WI38 (cell line): ENCODE data around the gene ZNF678.

Experiments used
- H3K4me3 ChIP-seq: 2 replicates; pipeline ENCODE4 v1.5.1; 2011; ENCODE audit warnings: low read depth, mild to moderate bottlenecking, control low read depth, low read length
- TF ChIP-seq, protein P1 (sequence below): IDR thresholded peaks from 2 replicates; pipeline ENCODE4 v1.5.1; 2012; ENCODE audit warnings: low read depth, mild to moderate bottlenecking, control low read depth, low read length

The ZNF678 gene

DNA sequence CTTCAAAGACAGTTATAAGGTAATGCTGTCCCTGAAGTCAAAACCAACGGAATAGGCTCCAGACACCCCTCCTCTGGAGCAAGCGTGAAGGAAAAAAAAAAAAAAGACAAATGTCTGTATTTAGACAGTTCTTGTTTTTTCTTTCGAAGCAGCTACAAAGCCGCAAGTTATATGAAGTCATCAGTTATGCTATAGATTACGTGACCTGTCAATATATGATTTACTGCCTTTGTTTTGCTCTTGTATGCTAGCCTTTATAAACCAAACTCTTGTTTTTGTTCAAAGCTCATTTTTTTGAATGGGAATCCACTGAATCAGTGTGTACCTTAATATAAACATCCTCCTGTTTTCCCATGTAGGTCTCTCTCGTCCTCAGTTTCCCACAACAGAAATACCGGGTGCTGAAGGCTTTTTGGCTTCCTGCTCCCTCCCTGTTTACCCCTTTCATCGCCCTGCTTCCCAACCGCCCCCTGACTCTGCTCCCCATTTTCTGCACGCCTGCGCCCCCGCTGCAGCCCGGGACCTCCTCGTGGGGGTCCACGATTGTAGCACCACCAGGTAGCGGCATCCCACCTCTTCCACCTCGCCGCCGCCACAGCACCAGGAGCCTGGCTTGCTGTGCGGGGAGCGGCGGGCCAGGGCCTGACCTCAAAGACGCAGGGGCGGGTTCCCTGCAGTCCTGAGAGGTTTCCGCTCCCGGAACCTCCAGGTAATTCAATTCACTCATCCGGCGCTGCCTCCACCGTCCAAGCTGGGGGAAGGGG lies 5.2 kb upstream of the ZNF678 start:
- TF ChIP-seq, protein P1, sequence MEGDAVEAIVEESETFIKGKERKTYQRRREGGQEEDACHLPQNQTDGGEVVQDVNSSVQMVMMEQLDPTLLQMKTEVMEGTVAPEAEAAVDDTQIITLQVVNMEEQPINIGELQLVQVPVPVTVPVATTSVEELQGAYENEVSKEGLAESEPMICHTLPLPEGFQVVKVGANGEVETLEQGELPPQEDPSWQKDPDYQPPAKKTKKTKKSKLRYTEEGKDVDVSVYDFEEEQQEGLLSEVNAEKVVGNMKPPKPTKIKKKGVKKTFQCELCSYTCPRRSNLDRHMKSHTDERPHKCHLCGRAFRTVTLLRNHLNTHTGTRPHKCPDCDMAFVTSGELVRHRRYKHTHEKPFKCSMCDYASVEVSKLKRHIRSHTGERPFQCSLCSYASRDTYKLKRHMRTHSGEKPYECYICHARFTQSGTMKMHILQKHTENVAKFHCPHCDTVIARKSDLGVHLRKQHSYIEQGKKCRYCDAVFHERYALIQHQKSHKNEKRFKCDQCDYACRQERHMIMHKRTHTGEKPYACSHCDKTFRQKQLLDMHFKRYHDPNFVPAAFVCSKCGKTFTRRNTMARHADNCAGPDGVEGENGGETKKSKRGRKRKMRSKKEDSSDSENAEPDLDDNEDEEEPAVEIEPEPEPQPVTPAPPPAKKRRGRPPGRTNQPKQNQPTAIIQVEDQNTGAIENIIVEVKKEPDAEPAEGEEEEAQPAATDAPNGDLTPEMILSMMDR: no peak
- no peak overlapping the region for H3K4me3 ChIP-seq

DNA sequence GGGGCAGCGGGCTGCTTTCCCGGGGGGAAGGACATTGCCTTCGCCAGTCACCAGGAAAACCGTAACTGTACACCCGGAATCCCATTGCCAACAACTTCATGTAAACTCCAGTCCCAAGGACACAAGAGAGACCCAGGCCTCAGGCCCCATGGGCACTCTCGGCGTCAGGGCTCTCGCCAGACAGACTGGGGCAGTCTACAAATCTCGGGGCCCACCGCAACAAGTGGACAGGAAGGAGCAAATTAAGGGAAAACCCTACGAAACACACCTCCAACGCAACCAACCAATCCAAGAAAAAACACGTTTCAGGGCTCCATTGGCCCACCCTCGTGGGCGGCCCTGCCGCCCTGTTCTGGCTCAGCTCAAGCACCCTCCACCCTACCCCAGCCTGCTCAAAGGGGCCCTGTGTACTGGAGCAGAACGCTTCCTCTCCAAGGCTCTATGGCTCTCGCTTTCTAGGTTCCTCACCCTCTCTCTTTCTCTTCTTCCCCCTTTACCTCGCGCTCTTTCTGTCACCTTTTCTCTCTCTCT lies 4.6 kb upstream of the ZNF678 start:
- TF ChIP-seq, protein P1: no peak
- H3K4me3 ChIP-seq: no peak overlapping the region

DNA sequence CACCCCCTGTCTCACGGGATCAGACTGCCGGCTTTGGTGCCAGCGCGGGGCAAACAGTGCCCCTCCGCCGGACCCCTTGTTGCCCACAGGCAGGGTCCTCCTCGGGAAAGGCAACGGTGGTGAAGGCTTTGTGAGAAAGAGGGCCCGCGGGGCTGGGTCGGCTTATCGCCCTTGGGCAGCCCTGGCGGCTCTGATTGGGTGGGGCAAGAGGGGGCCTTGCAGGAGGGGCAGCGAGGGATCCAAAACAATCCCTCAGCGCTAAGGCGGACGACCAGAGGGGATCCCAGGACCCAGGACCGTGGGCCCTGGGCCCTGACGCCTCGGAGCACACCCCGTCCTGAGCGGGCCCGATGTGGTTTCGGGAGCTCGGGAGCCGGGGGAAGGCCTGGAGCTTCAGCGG lies 3.9 kb upstream of the ZNF678 start:
- TF ChIP-seq, protein P1: no peak
- H3K4me3 ChIP-seq: no peak overlapping the region

DNA sequence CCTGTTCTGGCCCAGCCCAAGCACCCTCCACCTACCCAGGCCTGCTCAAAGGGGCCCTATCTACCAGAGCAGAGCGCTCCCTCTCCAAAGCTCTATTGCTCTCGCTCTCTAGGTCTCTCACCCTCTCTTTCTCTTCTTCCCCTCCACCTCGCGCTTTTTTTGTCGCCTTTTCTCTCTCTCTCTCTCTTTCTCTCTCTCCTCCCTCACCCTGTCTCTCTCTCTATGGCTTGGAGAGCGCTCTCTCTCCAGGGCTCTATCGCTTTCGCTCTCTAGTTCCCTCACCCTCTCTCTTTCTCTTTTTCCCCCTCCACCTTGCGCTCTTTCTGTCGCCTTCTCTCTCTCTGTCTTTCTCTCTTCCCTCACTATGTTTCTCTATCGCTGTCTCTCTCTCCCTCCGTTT lies 3.4 kb upstream of the ZNF678 start:
- no peak overlapping the region for H3K4me3 ChIP-seq
- TF ChIP-seq, protein P1: no peak

DNA sequence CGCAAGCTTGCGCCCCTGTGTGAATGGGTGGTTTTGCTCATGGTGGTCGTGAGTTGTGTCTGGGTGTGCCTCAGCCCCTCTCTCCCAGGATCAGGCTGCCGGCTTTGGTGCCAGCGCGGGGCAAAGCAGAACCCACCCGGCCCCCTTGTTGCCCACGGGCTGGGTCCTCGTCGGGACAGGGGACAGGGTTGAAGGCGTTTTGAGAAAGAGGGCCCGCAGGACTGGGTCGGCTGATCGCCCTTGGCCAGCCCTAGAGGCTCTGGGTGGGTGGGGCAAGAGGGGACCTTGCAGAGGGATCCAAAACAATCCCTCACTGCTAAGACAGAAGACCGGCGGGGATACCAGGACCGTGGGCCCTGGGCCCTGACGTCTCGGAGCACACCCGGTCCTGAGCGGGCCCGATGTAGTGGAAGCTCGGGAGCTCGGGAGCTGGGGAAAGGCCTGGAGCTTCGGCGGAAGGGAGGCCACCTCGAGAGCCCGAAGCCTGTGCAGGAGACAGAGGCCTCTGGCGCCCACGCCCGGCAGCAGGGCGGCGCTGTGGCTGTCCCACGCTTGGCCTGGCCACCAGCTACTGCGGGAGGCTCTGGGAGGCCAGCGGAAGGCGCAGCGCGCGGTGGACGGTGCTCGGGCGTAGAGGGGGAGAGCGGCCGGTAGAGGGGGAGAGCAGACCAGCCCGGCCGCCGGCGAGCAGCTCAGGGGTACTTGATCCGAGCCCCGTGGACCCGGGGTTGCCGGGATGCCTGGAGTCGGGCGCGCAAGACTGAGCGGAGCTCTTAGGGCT lies 2.8 kb upstream of the ZNF678 start:
- TF ChIP-seq, protein P1: no peak
- no peak overlapping the region for H3K4me3 ChIP-seq

DNA sequence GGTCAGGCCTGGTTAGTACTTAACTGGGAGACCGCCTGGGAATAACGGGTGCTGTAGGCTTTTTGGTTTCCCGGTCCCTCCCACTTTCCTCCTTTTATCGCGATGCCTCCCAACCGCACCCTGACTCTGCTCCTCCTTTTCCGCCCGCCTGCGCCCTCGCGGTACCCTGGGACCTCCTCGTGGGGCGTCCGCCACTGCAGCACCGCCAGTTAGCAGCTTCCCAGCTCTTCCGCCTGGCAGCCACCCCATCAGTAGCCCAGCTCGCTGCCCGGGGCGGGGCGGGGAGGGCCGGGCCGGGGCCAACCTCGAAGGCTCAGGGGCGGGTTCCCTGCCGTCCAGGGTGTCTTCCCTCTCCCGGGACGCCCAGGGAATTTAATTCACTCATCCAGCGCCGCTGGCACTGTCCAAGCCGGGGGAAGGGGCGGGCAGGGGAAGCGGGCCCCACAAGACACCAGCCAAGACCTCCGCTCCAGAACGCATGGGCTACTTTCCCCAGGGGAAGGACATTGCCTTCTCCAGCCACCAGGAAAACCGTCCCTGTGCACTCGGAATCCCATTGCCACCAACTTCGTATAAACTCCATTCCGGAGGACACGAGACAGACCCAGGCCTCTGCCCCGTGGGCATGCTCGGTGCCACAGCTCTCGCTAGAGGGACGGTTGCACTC lies 2.0 kb upstream of the ZNF678 start:
- H3K4me3 ChIP-seq: no peak overlapping the region
- TF ChIP-seq, protein P1: no peak

DNA sequence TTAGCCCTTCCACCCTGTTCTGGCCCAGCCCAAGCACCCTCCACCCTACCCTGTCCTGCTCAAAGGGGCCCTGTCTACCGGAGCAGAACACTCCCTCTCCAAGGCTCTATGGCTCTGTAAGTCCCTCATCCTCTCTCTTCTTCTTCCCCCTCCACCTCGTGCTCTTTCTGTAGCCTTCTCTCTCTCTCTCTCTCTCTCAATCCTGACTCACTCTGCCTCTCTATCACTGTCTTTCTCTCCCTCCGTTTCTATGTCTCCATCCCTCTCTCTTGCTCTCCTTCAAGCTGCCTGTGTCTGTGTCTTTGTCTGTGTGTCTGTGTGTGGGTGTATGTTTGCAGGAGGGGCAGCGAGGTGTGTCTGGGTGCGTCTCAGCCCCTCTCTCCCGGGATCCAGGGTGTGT lies 1.3 kb upstream of the ZNF678 start:
- TF ChIP-seq, protein P1: no peak
- H3K4me3 ChIP-seq: no peak overlapping the region
